AG10803 (cell line): ENCODE results near the gene P3H2.

Experiments
- DNase-seq: peaks from one replicate; pipeline ENCODE4 v3.0.0; 2010; ENCODE audit warnings: low read depth
- H3K4me3 ChIP-seq: 2 replicates; pipeline ENCODE4 v1.5.1; 2011; ENCODE audit warnings: mild to moderate bottlenecking, low read length, control low read depth
- TF ChIP-seq, protein P1 (sequence below): conservative IDR thresholded peaks from 2 replicates; pipeline ENCODE4 v1.5.1; 2011; ENCODE audit warnings: mild to moderate bottlenecking, low read length, control low read depth, inconsistent platforms

Gene P3H2

DNA sequence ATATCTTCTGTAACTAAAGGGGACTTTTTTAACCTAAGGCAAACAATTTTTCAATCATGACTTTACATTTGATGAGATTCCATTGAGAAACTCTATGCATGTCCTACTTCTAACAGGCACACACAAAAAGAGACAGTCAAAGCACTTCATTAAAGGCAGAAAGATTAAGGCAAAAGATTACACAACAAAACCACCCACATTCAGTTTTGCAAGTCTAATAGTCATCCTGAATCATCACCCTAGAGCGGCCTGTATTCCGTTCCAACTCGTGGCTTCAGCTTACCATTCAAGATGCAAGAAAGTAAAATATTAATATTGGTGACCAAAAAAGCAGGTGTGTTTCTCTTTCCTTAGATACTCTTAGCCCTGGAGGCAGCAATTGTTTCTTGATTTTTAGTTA, 205.9 kb downstream of the P3H2 start:
- TF ChIP-seq, protein P1, sequence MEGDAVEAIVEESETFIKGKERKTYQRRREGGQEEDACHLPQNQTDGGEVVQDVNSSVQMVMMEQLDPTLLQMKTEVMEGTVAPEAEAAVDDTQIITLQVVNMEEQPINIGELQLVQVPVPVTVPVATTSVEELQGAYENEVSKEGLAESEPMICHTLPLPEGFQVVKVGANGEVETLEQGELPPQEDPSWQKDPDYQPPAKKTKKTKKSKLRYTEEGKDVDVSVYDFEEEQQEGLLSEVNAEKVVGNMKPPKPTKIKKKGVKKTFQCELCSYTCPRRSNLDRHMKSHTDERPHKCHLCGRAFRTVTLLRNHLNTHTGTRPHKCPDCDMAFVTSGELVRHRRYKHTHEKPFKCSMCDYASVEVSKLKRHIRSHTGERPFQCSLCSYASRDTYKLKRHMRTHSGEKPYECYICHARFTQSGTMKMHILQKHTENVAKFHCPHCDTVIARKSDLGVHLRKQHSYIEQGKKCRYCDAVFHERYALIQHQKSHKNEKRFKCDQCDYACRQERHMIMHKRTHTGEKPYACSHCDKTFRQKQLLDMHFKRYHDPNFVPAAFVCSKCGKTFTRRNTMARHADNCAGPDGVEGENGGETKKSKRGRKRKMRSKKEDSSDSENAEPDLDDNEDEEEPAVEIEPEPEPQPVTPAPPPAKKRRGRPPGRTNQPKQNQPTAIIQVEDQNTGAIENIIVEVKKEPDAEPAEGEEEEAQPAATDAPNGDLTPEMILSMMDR, result no peak
- DNase-seq, result peak; percentile 91
- H3K4me3 ChIP-seq, result no peak overlapping the region

DNA sequence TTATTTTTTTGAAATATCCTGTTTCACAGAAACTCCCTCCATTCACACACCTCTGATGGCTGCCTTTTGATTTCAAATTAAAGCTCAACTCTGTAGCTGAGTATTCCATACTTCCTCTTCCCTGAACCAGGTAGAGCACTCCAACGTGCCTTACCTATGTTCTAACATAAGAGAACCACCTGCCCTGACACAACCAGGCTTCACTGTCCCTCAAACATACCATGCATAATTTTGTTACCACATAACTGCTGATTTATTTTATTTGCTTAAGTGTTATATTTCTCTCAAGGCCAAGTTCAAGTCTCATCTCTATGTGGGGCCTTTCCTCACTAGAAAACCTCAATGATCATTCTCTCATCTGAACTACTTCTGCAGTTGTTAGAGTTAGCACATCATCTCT, 209.7 kb downstream of the P3H2 start:
- no peak overlapping the region for H3K4me3 ChIP-seq
- DNase-seq, result no peak
- TF ChIP-seq, protein P1, result no peak

DNA sequence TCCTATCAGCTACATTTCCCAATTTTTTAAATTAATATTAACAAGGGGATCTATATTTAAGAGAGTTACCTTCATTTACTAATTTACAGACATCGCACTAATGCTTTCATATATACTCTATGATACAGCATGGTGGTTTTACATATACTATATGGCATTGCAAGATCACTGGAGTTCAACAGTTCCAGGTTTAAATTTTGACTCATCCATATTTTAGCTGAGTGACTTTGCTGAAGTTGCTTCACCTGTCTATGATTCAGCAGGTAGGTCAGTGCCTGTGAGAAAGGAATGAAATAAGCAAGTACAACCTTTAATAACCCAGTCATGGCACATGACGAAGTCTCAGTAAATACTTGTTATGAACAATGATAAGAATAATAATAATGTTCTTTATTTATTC, 211.1 kb downstream of the P3H2 start:
- TF ChIP-seq, protein P1, result no peak
- no peak overlapping the region for H3K4me3 ChIP-seq

DNA sequence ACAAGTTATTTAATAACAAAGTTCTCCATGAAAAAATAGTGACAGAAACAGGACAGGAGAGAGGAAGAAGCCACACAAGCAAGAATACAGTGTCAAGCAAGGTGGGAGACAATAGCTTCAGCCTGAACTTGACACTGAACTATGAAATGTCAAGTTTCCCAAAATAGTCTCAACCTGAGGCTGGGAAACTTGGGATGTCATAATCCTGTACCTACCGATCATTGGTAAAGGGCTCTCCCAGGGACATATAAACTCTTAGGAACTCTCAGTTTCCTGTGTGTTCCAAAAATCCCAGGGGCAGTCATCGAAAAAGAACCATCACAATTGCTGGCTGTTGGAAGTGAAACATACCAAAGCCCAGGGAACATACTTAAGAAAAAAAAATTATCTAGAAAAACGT, 211.6 kb downstream of the P3H2 start:
- DNase-seq, result no peak
- H3K4me3 ChIP-seq, result no peak overlapping the region
- TF ChIP-seq, protein P1, result no peak

More for the DNA sequence above, 211.1 kb downstream of the P3H2 start:
- no peak for DNase-seq

DNA sequence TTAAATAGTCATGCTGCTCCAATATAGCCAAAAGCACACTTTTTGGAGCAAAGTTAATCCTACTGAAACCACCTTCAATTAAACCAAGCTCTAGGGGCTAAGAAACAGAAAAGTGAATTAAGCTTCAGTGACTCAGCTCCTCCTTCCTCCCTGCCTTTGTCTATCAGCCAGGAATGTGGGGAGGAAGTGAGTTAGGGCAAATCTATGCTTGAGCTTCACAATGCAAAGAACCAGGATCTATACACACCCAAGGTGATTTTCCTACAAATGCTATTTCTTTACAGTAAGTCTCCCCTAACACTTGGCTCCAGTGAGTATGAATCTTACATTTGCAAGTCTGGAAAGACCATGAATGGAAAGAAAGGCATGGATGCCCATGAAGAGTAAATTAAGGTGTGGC, 212.1 kb downstream of the P3H2 start:
- peak; percentile 29 for DNase-seq
- TF ChIP-seq, protein P1, result no peak
- H3K4me3 ChIP-seq, result no peak overlapping the region

DNA sequence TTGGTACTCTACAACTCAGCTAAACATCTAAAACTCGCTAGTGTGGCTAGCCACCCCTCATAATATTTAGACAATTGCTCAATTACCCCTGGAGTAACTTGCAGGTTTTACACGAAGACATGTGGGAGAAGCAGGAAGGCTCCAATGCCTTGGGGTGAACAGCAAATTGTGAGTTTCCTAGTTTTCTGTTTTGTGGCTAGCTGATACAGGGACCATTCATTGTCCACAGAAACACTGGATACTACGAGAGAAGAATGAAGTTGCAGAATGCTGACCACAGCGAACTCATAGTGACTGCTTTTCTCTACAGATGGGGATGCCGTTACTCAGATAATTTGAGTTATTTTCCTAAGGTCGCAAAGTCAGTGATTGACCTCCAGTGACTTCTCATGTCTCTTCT, 212.9 kb downstream of the P3H2 start:
- TF ChIP-seq, protein P1, result no peak
- H3K4me3 ChIP-seq, result no peak overlapping the region
- no peak for DNase-seq
